ENCODE data around the gene SGCE. TPM values are rescaled to one million over a fixed set of nuclear protein-coding genes. Genes with fewer than 3 reads are reported as not detected.

Gene SGCE
- total and polyA plus RNA-seq, 9 of the 15 experiments (the other 6 are each of a cell fraction or from before 2014, with no cell fraction given): 0.09 to 0.46 (median 0.28) TPM; not detected in 5

- in situ Hi-C loops (cut with MboI): no loop called here
- WGBS (ENCODE audit: insufficient coverage, low coverage, missing lambda C conversion rate): 3% methylated on average over 2 of the region's 2 CpGs
- CTCF ChIA-PET (ENCODE audit: low intra/inter-chr PET ratio): no interaction called here
- H3K4me1 ChIP-seq (replicated peaks in 1 of 2; ENCODE audit: control insufficient read depth in 2 of 2, insufficient read depth in 2 of 2, low read length in 2 of 2): no peaks in the 10 kb centered on the region
- no peak overlapping the region for H3K4me2 ChIP-seq (ENCODE audit: insufficient read depth, low read length)
- POLR2A ChIA-PET: no interaction called here
- DNase-seq (ENCODE audit: extremely low read depth in 1 of 4, low spot score in 3 of 4) (no peak), ATAC-seq (no peak), FAIRE-seq (no peak)
- no peak overlapping the region for H3K9ac ChIP-seq (ENCODE audit: insufficient read depth in 1 of 2, low read depth in 2 of 2, low read length in 2 of 2)
- no peaks in the 10 kb centered on the region for H3K27me3 ChIP-seq (ENCODE audit: control insufficient read depth in 2 of 2, insufficient read depth in 2 of 2, low read length in 2 of 2)
- no peak overlapping the region for H3K27ac ChIP-seq (ENCODE audit: extremely low read depth, low read depth, low read length)
- H3K9me1 ChIP-seq (ENCODE audit: control insufficient read depth, insufficient read depth, low read length): no peaks in the 10 kb centered on the region
- no peaks in the 10 kb centered on the region for H3K79me2 ChIP-seq (ENCODE audit: control insufficient read depth, insufficient read depth, low read length)
- intact Hi-C loops (cut with micrococcal nuclease): no loop called here
- H3K36me3 ChIP-seq (ENCODE audit: control insufficient read depth, insufficient read depth, low read length): no peaks in the 10 kb centered on the region
- TF ChIP-seq TFAM (CRISPR knock-in tag; conservative IDR thresholded peaks at IDR 0.05): no peak
- TF ChIP-seq SMARCE1 (IDR thresholded peaks at IDR 0.05): no peak
- TF ChIP-seq ARID1B (IDR thresholded peaks at IDR 0.05): no peak
- no peak for TF ChIP-seq PYGO2 (tag; IDR thresholded peaks at IDR 0.05)
- no peak for TF ChIP-seq ATF7 (IDR thresholded peaks at IDR 0.05)
- TF ChIP-seq ZNF3 (CRISPR knock-in tag; IDR thresholded peaks at IDR 0.05): no peak
- TF ChIP-seq CTBP1 (IDR thresholded peaks at IDR 0.05; ENCODE audit: borderline replicate concordance): no peak
- no peak for TF ChIP-seq TAF7 (tag; IDR thresholded peaks at IDR 0.05)
- no peak for TF ChIP-seq ZNF398 (CRISPR knock-in tag; IDR thresholded peaks at IDR 0.05)
- TF ChIP-seq PML (IDR thresholded peaks at IDR 0.05; ENCODE audit: low read length): no peak
- no peak for TF ChIP-seq ETV5 (CRISPR knock-in tag; IDR thresholded peaks at IDR 0.05; ENCODE audit: low read depth)
- BruUV-seq (replicated peaks): no TSS peak
- no peaks in the 10 kb centered on the region for H4K20me1 ChIP-seq (replicated peaks; ENCODE audit: control insufficient read depth, insufficient read depth, low read length)
- no peaks in the 10 kb centered on the region for H3K9me3 ChIP-seq (replicated peaks; ENCODE audit: control insufficient read depth, insufficient read depth, low read depth, low read length)
- H3K4me3 ChIP-seq: no peak overlapping the region
- no peak overlapping the region for H2AFZ ChIP-seq (ENCODE audit: low read depth, low read length)
Observed at GRCh38 chr7:94620703-94621118, 35.2 kb downstream of the SGCE start.
